PC-9 (cell line): ENCODE data around the gene OLIG2. TPM values are rescaled to one million over a fixed set of nuclear protein-coding genes. Genes with fewer than 3 reads are reported as not detected.

Experiments used
- BruUV-seq: library from RNA; stranded (reverse); fragments of 400-500 nt; replicated peaks from 2 replicates; lab custom pipeline; 2021; lab: Mats Ljungman, UMichigan
- CTCF ChIA-PET: fragments of 300-600 bp; sonication (Branson Sonifier 250); formaldehyde crosslinking; loops from one replicate; lab custom pipeline; 2022; ENCODE audit warnings: antibody characterized with exemption; lab: Charles Lee
- POLR2A ChIA-PET: fragments of 300-600 bp; sonication (Branson Sonifier 250); formaldehyde crosslinking; loops from one replicate; lab custom pipeline; 2022; ENCODE audit warnings: antibody characterized with exemption; ENCODE audit not compliant: unreplicated experiment; lab: Charles Lee
- DNase-seq, 2 experiments: peaks; one replicate each; pipeline versions ENCODE4 v3.0.0 to v3.0.0-alpha.2; 2015 to 2022; ENCODE audit warnings: mixed read lengths in 1 of 2
- H2AFZ ChIP-seq: fragments of 200-600 bp; sonication (generic); 2 replicates; pipeline ENCODE4 v1.8.1; 2017; ENCODE audit warnings: antibody characterized with exemption
- H3F3A ChIP-seq: fragments of 200-600 bp; sonication (generic); 2 replicates; pipeline ENCODE4 v1.8.1; 2017; ENCODE audit warnings: antibody characterized with exemption, mild to moderate bottlenecking, low read depth; ENCODE audit not compliant: insufficient read depth
- H3K27ac ChIP-seq: fragments of 200-600 bp; sonication (generic); 2 replicates; pipeline ENCODE4 v1.6.1; 2016; ENCODE audit warnings: mixed run types
- H3K27me3 ChIP-seq: fragments of 200-600 bp; sonication (generic); 2 replicates; pipeline ENCODE4 v1.6.1; 2016; ENCODE audit warnings: low read depth, mixed run types; ENCODE audit not compliant: insufficient read depth
- H3K36me3 ChIP-seq: fragments of 200-600 bp; sonication (generic); 2 replicates; pipeline ENCODE4 v1.6.1; 2016; ENCODE audit warnings: low read depth, mixed run types
- H3K4me1 ChIP-seq: fragments of 200-600 bp; sonication (generic); replicated peaks from 2 replicates; pipeline ENCODE4 v1.6.1; 2016; ENCODE audit warnings: mixed run types; ENCODE audit not compliant: insufficient read depth
- H3K4me2 ChIP-seq: fragments of 200-600 bp; sonication (generic); 2 replicates; pipeline ENCODE4 v1.6.1; 2017; ENCODE audit warnings: mixed run types
- H3K4me3 ChIP-seq: fragments of 200-600 bp; sonication (generic); 2 replicates; pipeline ENCODE4 v1.6.1; 2016; ENCODE audit warnings: mixed run types
- H3K79me2 ChIP-seq: fragments of 200-600 bp; sonication (generic); 2 replicates; pipeline ENCODE4 v1.6.1; 2017; ENCODE audit warnings: low read depth, mixed run types
- H3K9me2 ChIP-seq: fragments of 200-600 bp; sonication (generic); 2 replicates; pipeline ENCODE4 v1.8.1; 2017; ENCODE audit warnings: mild to moderate bottlenecking; ENCODE audit not compliant: insufficient read depth
- H3K9me3 ChIP-seq: fragments of 200-600 bp; sonication (generic); 2 replicates; pipeline ENCODE4 v1.8.1; 2016; ENCODE audit warnings: low read depth; ENCODE audit not compliant: insufficient read depth
- H4K20me1 ChIP-seq: fragments of 200-600 bp; sonication (generic); 2 replicates; pipeline ENCODE4 v1.8.1; 2017; ENCODE audit not compliant: insufficient read depth
- CTCF ChIP-seq: fragments of 200-600 bp; sonication (generic); conservative IDR thresholded peaks from 2 replicates; pipeline ENCODE4 v1.6.1; 2017; ENCODE audit warnings: mixed run types, antibody characterized with exemption, mild to moderate bottlenecking, moderate library complexity
- EZH2 ChIP-seq: fragments of 200-600 bp; sonication (generic); IDR thresholded peaks from 2 replicates; pipeline ENCODE4 v1.8.0; 2017; ENCODE audit warnings: antibody characterized with exemption, low read depth
- intact Hi-C: fragments of 100-400 bp; cut with micrococcal nuclease; formaldehyde crosslinking; loops from one replicate; pipeline ENCODE4 v1.10.0; 2022; ENCODE audit not compliant: unreplicated experiment
- total RNA-seq: library from RNA; stranded (reverse); gene quantifications from 2 replicates; pipeline ENCODE4 v1.2.3, GENCODE V29; 2021

Gene OLIG2
- total RNA-seq, 1 experiment from 2014 or later = not detected

- no peak overlapping the region for H3K27ac ChIP-seq
- H3K9me3 ChIP-seq = no peaks in the 10 kb centered on the region
- no peak for DNase-seq
- H3K4me3 ChIP-seq = no peak overlapping the region
- no peaks in the 10 kb centered on the region for H3K4me1 ChIP-seq
- intact Hi-C loops = no loop called here
- no peak overlapping the region for H3K4me2 ChIP-seq
- H3K9me2 ChIP-seq = no peaks in the 10 kb centered on the region
- no peak overlapping the region for H2AFZ ChIP-seq
- BruUV-seq = no TSS peak
- ChIA-PET POLR2A (no interaction called here), CTCF (no interaction called here)
- H4K20me1 ChIP-seq = no peaks in the 10 kb centered on the region
- H3K79me2 ChIP-seq = no peaks in the 10 kb centered on the region
- TF ChIP-seq CTCF (no peak), EZH2 (no peak)
- no peaks in the 10 kb centered on the region for H3F3A ChIP-seq
- H3K36me3 ChIP-seq = no peaks in the 10 kb centered on the region
- H3K27me3 ChIP-seq = peaks cover 18% of the 10 kb centered on the region
Observed at GRCh38 chr21:33076600-33077329, 51.0 kb downstream of the OLIG2 start.

Other genes starting within 250 kb of the OLIG2 start
- not detected in 2 replicates for gene OLIG1, start 44.2 kb downstream of the OLIG2 start, total RNA-seq
- gene IFNAR2, start 204.0 kb downstream of the OLIG2 start, total RNA-seq = 8.5 and 10.3 TPM in 2 replicates
- 18.3 and 23.1 TPM in 2 replicates for gene IL10RB, start 240.4 kb downstream of the OLIG2 start, total RNA-seq